ENCODE measurements around the gene CNGA4.

GRCh38 chr11:6237266-6237665 lies 1.6 kb upstream of the CNGA4 start:
- TF ChIP-seq POLR2A (IDR thresholded peaks at IDR 0.05) (no peak), CTCF (IDR thresholded peaks at IDR 0.05) (no peak)
